ENCODE results near the gene DSCAML1.

Gene DSCAML1

DNA sequence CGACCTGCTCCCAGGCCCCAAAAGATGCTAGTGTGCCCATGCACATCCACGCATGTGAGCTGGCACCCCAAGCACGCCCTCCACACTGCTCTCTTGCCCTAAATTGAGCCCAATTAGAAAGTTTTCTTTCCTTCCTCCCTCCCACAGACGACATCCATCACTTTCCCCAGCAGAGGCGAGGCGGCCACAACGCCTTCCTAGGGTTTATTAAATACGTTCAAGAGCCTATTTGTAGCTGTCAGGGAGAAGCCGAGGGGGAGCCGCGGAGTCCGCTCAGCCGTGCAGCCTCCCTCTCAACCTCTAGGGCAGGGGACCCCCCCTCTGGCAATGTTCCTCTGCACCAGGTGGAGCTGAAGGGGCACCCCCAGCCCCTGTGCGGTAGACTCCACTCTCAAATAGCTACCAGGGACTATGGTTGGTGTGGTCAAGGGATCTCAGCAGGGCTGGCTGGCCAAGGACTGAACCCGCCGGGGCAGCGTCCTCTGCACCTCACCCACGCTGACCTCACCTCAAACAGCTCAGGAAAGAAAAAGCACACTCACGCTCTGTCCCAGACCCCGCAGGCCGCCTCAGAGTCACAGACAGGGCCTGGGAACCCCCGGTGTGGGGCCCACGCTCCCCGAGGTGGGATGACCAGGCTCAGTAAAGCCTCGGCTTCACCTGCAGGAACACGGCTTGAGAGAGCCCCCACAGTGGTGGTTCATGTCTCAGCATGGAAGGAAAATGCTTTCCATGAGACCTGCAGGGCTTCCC is 152.4 kb downstream of the DSCAML1 start:
- no peak for DNase-seq (ENCODE audit: extremely low read depth, low read depth)
- TF ChIP-seq, protein P1, sequence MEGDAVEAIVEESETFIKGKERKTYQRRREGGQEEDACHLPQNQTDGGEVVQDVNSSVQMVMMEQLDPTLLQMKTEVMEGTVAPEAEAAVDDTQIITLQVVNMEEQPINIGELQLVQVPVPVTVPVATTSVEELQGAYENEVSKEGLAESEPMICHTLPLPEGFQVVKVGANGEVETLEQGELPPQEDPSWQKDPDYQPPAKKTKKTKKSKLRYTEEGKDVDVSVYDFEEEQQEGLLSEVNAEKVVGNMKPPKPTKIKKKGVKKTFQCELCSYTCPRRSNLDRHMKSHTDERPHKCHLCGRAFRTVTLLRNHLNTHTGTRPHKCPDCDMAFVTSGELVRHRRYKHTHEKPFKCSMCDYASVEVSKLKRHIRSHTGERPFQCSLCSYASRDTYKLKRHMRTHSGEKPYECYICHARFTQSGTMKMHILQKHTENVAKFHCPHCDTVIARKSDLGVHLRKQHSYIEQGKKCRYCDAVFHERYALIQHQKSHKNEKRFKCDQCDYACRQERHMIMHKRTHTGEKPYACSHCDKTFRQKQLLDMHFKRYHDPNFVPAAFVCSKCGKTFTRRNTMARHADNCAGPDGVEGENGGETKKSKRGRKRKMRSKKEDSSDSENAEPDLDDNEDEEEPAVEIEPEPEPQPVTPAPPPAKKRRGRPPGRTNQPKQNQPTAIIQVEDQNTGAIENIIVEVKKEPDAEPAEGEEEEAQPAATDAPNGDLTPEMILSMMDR (IDR thresholded peaks at IDR 0.05; ENCODE audit: low read depth, low read length, missing control alignments), result no peak
- no peak overlapping the region for H3K4me3 ChIP-seq (replicated peaks; ENCODE audit: low read depth, low read length)

DNA sequence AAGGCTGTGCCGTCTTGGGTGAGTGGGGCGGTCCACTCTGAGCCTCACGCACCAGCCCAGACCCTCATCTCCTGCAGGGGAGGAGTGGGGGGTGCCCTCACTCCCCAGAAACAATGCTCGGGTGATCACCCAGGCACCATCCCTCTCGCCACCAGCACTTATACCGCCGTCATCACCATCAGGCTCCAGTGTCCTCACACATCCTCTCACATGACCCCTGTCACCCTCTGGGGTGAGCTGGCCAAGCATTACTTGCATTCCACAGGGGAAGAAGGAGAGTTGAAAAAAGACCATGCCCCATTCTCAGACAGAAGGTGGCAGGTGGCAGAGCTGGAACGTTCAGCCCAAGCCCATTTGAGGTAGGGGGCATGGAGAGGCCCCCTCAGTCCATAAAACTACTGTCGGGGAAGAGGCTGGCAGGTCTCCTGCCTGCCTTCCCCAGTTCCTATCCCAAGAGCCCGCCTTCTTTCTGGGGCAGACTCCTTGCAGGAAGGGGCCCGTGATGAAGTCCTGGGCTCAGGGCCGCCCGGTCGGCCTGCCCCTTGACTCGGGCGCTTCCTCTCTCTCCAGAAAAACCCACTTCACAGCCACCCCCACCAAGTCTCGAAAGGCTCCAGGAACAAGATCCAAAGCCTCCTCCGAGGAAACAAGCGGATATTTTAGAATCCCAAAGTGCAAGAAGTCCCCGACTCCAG is 153.3 kb downstream of the DSCAML1 start:
- DNase-seq (ENCODE audit: extremely low read depth, low read depth), result no peak
- H3K4me3 ChIP-seq (replicated peaks; ENCODE audit: low read depth, low read length), result no peak overlapping the region
- TF ChIP-seq, protein P1 (IDR thresholded peaks at IDR 0.05; ENCODE audit: low read depth, low read length, missing control alignments), result no peak

DNA sequence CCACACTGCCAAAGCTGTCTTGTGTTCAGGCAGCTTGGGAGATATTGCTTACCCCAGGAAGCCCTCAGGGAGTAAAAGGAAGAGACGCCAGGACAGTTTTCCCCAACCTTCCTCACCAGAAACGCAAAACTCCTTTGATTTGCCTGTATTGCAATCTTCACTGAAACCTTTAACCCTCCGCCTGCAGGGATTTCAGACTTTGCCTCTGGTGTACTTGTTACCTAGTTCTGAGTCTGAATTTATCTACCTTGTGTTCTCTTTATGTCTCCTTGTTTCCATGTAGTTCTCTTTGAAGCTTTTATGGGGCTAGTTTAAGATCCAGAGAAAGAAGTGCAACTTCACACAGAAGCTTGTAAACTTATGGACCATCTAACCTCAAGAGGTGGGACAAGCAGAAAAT is 154.2 kb downstream of the DSCAML1 start:
- TF ChIP-seq, protein P1 (IDR thresholded peaks at IDR 0.05; ENCODE audit: low read depth, low read length, missing control alignments), result no peak
- DNase-seq (ENCODE audit: extremely low read depth, low read depth), result no peak

DNA sequence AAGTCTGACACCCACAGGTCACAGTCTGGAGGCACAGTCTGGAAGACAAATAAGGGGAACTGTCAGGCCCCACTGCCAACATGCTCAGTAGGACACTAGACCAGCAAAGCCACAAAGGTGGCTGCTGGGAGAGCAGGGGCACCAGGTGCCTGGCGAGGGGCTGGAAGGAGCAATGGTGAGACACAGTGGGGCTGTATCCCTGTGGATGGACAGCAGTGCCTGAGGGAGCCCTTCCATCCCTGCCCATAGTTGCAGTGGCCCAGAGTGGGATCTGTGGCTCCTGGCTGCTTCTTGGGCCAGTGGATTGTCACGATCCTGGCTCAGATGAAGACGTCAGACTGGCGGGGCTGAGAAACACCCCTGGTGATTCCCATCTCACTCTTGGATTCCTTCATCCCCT is 154.6 kb downstream of the DSCAML1 start:
- TF ChIP-seq, protein P1 (IDR thresholded peaks at IDR 0.05; ENCODE audit: low read depth, low read length, missing control alignments), result no peak
- H3K4me3 ChIP-seq (replicated peaks; ENCODE audit: low read depth, low read length), result no peak overlapping the region
- DNase-seq (ENCODE audit: extremely low read depth, low read depth), result no peak

More for the DNA sequence above, 154.2 kb downstream of the DSCAML1 start:
- no peak overlapping the region for H3K4me3 ChIP-seq (replicated peaks; ENCODE audit: low read depth, low read length)

DNA sequence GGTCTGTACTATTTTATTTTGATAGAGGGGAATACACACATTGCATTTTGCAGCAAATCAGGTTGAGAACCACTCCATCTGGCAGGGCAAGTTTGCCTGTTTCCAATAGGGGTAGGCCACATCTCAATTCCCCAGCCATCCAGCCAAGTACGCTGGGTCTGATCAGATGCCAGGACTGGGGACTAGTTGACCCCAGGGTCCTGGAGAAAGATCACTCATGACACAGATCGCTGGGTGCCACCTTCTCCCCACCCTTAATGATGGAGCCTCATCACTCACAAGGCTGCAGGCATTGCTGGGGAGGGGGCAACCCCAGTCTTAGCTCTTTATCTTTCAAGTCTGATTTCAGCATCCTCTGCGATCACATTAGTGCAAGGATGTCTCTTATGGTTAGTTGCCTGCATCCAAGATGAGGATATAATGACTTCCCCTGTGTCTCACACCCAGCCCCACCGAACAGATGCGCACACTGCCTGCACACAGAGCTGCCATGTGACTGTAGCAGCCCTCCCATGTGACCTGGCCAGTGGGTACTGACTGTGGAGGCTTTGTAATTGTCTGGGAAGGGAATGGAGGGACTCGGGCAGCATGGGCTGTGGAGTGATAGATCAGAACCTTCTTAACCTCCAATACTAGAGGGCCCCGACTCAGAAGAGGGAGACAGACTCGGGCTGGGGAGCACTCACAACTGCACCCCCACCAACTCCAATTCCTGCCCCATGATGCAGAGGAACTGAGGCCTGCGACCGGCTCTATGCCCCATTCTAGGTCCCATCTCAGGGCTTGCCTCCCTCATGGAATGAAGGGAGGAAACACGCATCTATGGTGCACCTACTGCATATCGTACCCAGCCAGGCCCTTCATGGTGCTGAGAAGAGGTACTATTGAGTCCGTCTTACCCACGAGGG is 155.8 kb downstream of the DSCAML1 start:
- no peak for DNase-seq (ENCODE audit: extremely low read depth, low read depth)
- H3K4me3 ChIP-seq (replicated peaks; ENCODE audit: low read depth, low read length), result no peak overlapping the region
- TF ChIP-seq, protein P1 (IDR thresholded peaks at IDR 0.05; ENCODE audit: low read depth, low read length, missing control alignments), result no peak

DNA sequence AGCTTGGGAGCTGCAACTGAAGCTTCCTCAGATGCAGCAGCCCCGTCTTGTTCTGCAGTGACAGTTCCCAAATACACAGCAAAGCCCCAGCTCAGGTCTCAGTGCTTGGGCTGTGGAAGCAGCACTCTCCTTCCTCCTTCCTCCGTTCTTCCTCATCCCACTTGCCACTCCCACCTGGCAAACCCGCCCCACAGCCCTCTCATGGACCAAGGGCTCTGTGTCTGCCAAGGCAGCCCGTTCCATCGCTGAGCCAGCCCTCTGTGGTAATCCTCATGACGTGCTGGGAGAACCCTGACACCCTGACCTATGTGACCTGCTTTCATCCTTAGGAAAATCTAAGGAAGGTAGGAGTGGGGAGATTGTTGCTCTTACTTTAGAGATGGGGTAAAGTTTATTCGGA is 157.0 kb downstream of the DSCAML1 start:
- TF ChIP-seq, protein P1 (IDR thresholded peaks at IDR 0.05; ENCODE audit: low read depth, low read length, missing control alignments), result no peak
- no peak overlapping the region for H3K4me3 ChIP-seq (replicated peaks; ENCODE audit: low read depth, low read length)
- DNase-seq (ENCODE audit: extremely low read depth, low read depth), result no peak
